NCI-H1048 (cell line): ENCODE measurements around the gene CNRIP1.

Source experiments
- DNase-seq: peaks from one replicate; lab custom pipeline; 2025; lab: John Stamatoyannopoulos, UW

The CNRIP1 gene

DNA sequence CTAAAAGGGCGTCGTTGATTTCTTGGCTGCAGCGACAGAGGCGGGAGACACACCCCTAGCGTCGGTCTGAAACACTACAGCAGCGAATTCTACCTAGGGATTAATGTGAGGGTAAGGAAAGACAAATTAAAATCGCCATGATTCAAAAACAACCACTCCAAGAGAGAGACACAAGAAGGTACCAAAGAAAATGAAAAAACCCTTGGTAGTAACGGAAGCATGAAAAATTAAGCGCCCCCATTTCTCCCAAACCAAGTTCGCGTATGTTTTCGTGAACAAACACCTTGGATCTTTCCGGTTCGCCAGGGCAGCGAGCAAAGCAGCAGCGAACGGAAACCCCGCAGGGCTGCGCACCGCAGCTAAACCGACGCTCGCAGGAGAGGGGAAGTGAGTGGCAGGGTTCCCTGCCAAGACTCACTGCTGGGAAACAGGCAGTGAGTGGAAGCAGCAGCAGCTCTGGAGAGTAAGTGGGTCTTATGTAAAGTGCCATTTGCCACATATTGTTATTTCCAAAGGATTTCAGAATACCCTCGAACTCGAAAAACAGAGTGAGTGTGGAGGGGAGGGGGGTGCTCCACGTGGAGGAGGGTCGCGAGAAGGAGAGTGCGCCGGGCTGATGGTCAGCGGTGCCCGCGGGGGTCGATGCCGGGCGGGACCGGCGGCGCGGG lies 68.4 kb downstream of the CNRIP1 start:
- peak; percentile 56 for DNase-seq

DNA sequence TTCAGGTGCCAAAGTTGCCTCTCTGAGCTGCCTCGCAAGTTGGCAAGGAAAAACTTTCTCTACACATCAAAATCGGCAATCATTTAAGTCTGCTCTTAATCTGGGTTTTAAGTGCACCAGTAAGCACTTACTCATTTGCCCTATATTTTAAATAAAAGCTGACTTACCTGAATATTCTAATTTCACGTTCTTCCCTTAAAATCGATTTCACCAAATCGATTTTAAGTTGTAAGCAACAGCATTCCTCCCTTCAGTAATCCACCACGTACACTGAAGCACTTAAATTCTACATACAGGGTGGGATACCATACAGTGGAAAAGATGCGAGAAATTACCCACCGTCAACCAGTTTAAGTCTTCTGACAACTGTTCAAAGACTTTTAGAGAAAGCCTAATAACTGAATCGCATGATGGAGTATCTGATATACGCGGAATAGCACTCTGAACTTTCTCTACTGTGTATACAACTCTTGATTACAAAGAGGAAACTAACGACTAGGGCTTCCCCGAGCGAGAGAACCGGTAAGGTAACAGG lies 69.0 kb downstream of the CNRIP1 start:
- DNase-seq = no peak

DNA sequence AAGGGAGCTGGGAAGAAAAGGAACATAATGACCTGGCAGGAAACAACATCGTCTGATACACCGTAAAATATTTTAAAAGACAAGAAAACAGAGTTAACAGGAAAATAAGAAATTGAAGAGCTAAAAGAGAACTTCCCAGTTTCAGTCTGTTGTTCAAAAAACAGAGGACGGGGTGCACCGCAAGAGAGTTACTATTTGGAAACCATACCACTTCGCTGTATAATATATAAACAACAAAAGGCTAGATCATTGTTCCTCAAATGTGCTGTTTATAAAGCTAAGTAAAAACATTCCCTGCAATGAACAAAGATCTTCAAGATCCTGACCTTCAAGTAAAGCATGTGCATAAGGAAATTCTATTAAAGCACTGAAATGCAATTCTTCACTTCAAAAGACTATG lies 69.6 kb downstream of the CNRIP1 start:
- DNase-seq = no peak

DNA sequence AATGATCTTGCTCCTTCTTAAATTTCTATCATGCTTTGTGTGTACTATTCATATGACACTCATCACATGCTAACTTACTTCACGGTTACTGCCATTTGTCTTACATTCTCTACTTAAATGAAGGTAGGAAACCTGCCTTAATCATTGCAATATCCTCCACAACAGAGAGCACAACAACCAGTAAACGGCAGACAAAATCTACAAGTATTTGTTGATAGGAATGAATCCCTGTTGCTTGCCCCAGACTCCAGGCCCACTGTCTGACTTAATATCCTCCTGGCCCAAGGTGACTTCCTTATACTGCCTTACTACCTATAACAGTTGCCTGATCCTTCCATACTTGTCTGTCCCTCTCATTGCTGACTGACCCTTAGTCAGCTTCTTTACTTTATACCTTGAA lies 70.9 kb downstream of the CNRIP1 start:
- no peak for DNase-seq

DNA sequence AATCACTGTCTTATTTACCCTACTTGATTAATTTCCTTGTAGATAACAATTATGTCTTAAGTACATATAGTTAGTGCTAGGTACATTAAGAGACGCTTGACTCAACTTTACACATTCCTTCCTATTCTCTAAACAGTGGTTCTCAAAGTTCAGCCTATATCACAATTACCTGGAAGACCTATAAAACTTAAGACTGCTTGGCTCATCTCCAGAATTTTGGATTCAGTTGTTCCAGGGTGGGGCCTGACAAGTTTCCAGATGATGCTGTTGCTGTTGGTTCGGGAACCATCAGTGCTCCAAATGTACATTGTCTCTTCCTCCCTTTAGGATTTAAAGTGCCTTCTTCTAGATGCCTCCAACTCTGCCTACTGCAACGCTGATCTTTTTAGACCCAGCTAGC lies 71.4 kb downstream of the CNRIP1 start:
- DNase-seq = no peak

DNA sequence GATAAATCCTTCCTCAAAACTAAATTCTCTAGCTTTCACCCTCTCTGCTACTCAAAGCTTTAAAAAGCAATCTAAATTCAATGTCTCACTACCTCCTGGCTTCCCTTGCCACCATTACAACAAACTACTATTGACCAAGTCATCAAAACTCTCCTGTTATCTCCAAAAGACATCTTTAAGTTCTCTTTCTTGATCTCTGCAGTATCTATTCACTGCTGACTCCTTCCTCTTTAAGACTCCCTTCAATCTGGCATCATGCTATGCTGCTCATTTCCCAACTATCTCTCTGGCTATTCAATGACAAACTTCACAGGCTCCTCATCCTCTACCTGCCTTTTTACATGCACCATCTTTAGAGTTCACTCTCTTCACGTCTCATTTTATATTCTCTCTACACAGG lies 73.4 kb downstream of the CNRIP1 start:
- no peak for DNase-seq

DNA sequence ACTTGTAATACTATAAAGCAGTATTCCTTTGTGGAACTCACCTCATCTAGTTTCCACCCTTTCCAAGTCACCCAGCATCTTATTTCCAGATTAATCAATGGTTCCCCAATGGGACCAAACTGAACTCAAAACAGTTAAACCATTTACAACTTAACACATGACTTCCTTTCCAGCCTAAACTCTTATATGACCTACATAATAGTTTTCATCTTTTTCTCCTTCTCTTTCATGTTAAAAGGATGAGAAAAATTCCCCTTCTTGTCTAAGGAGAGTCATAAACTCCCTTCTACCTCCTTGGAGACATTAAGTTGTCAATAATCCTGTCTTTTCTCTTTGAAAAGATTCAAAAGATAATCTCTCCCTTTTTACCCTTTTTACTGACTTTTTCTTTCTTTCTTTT lies 74.1 kb downstream of the CNRIP1 start:
- DNase-seq = no peak

DNA sequence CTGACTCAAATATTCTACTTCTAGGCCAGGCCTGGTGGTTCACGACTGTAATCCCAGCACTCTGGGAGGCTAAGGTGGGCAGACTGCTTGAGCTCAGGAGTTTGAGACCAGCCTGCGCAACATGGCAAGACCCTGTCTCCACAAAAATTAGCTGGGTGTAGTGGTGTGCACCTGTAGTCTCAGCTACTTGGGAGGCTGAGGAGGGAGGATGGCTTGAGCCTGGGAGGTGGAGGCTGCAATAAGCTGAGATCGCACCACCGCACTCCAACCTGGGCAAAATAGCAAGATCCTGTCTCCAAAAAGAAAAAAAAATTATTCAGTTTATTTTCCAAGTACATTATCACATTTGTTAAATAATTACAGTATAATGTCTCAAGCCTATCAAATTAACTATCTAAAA lies 74.7 kb downstream of the CNRIP1 start:
- no peak for DNase-seq

DNA sequence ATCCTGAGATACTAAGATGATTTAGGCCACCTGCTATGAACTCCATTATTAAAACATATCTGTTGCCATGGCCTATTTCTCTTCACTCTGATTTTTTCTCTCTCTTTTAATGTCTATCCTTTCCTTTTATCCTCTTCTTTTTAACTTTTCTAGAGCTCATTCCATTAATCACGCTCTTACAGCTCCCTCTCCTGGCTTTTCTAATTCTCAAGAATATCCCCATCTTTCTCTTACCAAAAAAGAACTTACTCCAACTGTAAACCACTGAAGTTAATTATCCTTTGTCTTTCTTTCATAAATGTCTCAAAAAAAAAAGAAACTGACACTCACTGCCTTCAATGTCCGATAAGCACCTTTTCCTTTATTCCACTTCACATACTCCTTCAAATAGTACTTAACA lies 75.3 kb downstream of the CNRIP1 start:
- DNase-seq = no peak
